Liver (tissue), 9 donors: Measurements from ENCODE around the gene VASN. TPM values are rescaled to one million over a fixed set of nuclear protein-coding genes. Genes with fewer than 3 reads are reported as not detected.

Experiments
- DNase-seq: peaks from one replicate; pipeline ENCODE4 v3.0.0-alpha.2; 2017; ENCODE audit warnings: low spot score
- H3K27ac ChIP-seq, 2 donors: one replicate each; pipeline ENCODE4 v1.7.0; 2013; ENCODE audit warnings: inconsistent platforms in 2 of 2, low read length in 2 of 2, control low read depth in 1 of 2, low read depth in 1 of 2, mild to moderate bottlenecking in 1 of 2
- H3K27me3 ChIP-seq, 4 donors: one replicate each; pipeline versions ENCODE4 v1.6.1 to v1.7.0; 2013; ENCODE audit warnings: low read length in 3 of 4, inconsistent platforms in 1 of 4, mild to moderate bottlenecking in 1 of 4, moderate library complexity in 1 of 4; ENCODE audit not compliant: control insufficient read depth in 4 of 4, insufficient read depth in 4 of 4
- H3K36me3 ChIP-seq, 4 donors: one replicate each; pipeline versions ENCODE4 v1.6.1 to v1.7.0; 2013; ENCODE audit warnings: low read length in 3 of 4, mild to moderate bottlenecking in 3 of 4, low read depth in 1 of 4, moderate library complexity in 1 of 4; ENCODE audit not compliant: control insufficient read depth in 4 of 4, insufficient read depth in 3 of 4
- H3K4me1 ChIP-seq, 4 donors: one replicate each; pipeline versions ENCODE4 v1.6.1 to v1.7.0; 2013; ENCODE audit warnings: low read length in 3 of 4, mild to moderate bottlenecking in 3 of 4, moderate library complexity in 1 of 4; ENCODE audit not compliant: control insufficient read depth in 4 of 4, insufficient read depth in 4 of 4
- H3K4me3 ChIP-seq, 3 donors: one replicate each; pipeline versions ENCODE4 v1.6.1 to v1.7.0; 2013; ENCODE audit warnings: low read length in 3 of 3, control low read depth in 1 of 3, low read depth in 1 of 3, mild to moderate bottlenecking in 1 of 3
- H3K9ac ChIP-seq, 2 donors: one replicate each; pipeline ENCODE4 v1.7.0; 2013; ENCODE audit warnings: low read length in 2 of 2, mild to moderate bottlenecking in 2 of 2, moderate library complexity in 2 of 2, control low read depth in 1 of 2, low read depth in 1 of 2
- H3K9me3 ChIP-seq, 4 donors: one replicate each; pipeline versions ENCODE4 v1.6.1 to v1.7.0; 2013; ENCODE audit warnings: low read length in 3 of 4; ENCODE audit not compliant: control insufficient read depth in 4 of 4
- EGR1 ChIP-seq, 2 donors: IDR thresholded peaks; 2 replicates each; pipeline ENCODE4 v1.6.1; 2016 to 2018; ENCODE audit warnings: antibody characterized with exemption in 2 of 2, low read depth in 2 of 2
- FOXA1 ChIP-seq: IDR thresholded peaks from 2 replicates; pipeline ENCODE4 v1.6.1; 2016; ENCODE audit warnings: antibody characterized with exemption
- FOXA2 ChIP-seq: IDR thresholded peaks from 2 replicates; pipeline ENCODE4 v1.6.1; 2016; ENCODE audit warnings: antibody characterized with exemption
- GABPA ChIP-seq, 2 donors: IDR thresholded peaks in 1 of 2; conservative IDR thresholded peaks in 1 of 2; 2 replicates each; pipeline ENCODE4 v1.6.1; 2016; ENCODE audit warnings: antibody characterized with exemption in 2 of 2, mild to moderate bottlenecking in 1 of 2, moderate library complexity in 1 of 2
- HNF4A ChIP-seq, 2 donors: conservative IDR thresholded peaks; 2 replicates each; pipeline ENCODE4 v1.6.1; 2016; ENCODE audit warnings: antibody characterized with exemption in 2 of 2, mild to moderate bottlenecking in 2 of 2
- JUND ChIP-seq, 2 donors: IDR thresholded peaks; 2 replicates each; pipeline ENCODE4 v1.6.1; 2016; ENCODE audit warnings: antibody characterized with exemption in 2 of 2
- NR2F2 ChIP-seq: IDR thresholded peaks from 2 replicates; pipeline ENCODE4 v1.6.1; 2016; ENCODE audit warnings: antibody characterized with exemption
- REST ChIP-seq: IDR thresholded peaks from 2 replicates; pipeline ENCODE4 v1.6.1; 2016; ENCODE audit warnings: antibody characterized with exemption, mild to moderate bottlenecking
- RXRA ChIP-seq, 2 donors: IDR thresholded peaks; 2 replicates each; pipeline ENCODE4 v1.6.1; 2017 to 2018; ENCODE audit warnings: antibody characterized with exemption in 2 of 2, mild to moderate bottlenecking in 1 of 2
- SP1 ChIP-seq: IDR thresholded peaks from 2 replicates; pipeline ENCODE4 v1.6.1; 2018; ENCODE audit warnings: antibody characterized with exemption, mild to moderate bottlenecking
- TAF1 ChIP-seq: conservative IDR thresholded peaks from 2 replicates; pipeline ENCODE4 v1.6.1; 2016; ENCODE audit warnings: antibody characterized with exemption, mild to moderate bottlenecking
- YY1 ChIP-seq: IDR thresholded peaks from 2 replicates; pipeline ENCODE4 v1.6.1; 2016; ENCODE audit warnings: antibody characterized with exemption, mild to moderate bottlenecking
- ZBTB33 ChIP-seq: IDR thresholded peaks from 2 replicates; pipeline ENCODE4 v1.6.1; 2016; ENCODE audit warnings: antibody characterized with exemption
- WGBS: extraction: QIAGEN DNeasy Blood & Tissue Kit; methylation state at CpG from one replicate; pipeline ENCODE4 v1.1.7; 2013; 5-methylcytosine and 5-hydroxymethylcytosine counted together
- polyA plus RNA-seq, 2 donors: library from polyadenylated mRNA; stranded (reverse) in 1 of 2; unstranded in 1 of 2; fragments of 200-250 nt in 1 of 2; fragments of >200 nt in 1 of 2; fragmentation: Nextera tagmentation in 1 of 2; extraction: Ambion mirVana in 1 of 2; gene quantifications; one replicate each; pipeline versions ENCODE4 v1.2.1 to v1.2.3, GENCODE V29; 2013 to 2015
- total RNA-seq, 2 donors: library from RNA; depleted of rRNA; stranded (reverse); fragments of >200 nt; gene quantifications; one replicate each; pipeline ENCODE4 v1.2.3, GENCODE V29; 2014
- TF ChIP-seq, protein P1 (sequence below): IDR thresholded peaks from 2 replicates; pipeline ENCODE4 v1.6.1; 2016; ENCODE audit warnings: antibody characterized with exemption
- donor health status: healthy.
- donor health status: healthy.
- donor health status: healthy.
- donor health status: healthy.
- donor health status: healthy.

The VASN gene
- total and polyA plus RNA-seq, 4 donors, result 6.2 to 26.9 (median 21.2) TPM

GRCh38 chr16:4373356-4373908 is 1.8 kb downstream of the VASN start:
- Histone ChIP-seq H3K27ac (peak overlapping the region; percentile 87 to 95), H3K4me3 (peak overlapping the region; percentile 24 to 90 (median 55)), H3K4me1 (peaks cover 26 to 79% (median 62%) of the 10 kb centered on the region in 4 donors), H3K9me3 (no peaks in the 10 kb centered on the region), H3K9ac (peak overlapping the region; percentile 33 to 53), H3K36me3 (no peaks in the 10 kb centered on the region), H3K27me3 (no peaks in the 10 kb centered on the region)
- DNase-seq, result no peak
- TF ChIP-seq ZBTB33 (no peak), FOXA2 (no peak), JUND (IDR thresholded peaks at IDR 0.05) (no peak), GABPA (IDR thresholded peaks at IDR 0.05 in 1 of 2, conservative IDR thresholded peaks at IDR 0.05 in 1 of 2) (no peak), FOXA1 (no peak), TAF1 (no peak), RXRA (IDR thresholded peaks at IDR 0.05) (no peak), NR2F2 (no peak), REST (no peak), SP1 (no peak), YY1 (no peak), HNF4A (conservative IDR thresholded peaks at IDR 0.05) (no peak), EGR1 (IDR thresholded peaks at IDR 0.05; ENCODE audit: low read depth in 2 of 2) (no peak)
- TF ChIP-seq, protein P1, sequence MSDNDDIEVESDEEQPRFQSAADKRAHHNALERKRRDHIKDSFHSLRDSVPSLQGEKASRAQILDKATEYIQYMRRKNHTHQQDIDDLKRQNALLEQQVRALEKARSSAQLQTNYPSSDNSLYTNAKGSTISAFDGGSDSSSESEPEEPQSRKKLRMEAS, result no peak
- 18% methylated on average over 9 of the region's 9 CpGs for WGBS

DNA sequence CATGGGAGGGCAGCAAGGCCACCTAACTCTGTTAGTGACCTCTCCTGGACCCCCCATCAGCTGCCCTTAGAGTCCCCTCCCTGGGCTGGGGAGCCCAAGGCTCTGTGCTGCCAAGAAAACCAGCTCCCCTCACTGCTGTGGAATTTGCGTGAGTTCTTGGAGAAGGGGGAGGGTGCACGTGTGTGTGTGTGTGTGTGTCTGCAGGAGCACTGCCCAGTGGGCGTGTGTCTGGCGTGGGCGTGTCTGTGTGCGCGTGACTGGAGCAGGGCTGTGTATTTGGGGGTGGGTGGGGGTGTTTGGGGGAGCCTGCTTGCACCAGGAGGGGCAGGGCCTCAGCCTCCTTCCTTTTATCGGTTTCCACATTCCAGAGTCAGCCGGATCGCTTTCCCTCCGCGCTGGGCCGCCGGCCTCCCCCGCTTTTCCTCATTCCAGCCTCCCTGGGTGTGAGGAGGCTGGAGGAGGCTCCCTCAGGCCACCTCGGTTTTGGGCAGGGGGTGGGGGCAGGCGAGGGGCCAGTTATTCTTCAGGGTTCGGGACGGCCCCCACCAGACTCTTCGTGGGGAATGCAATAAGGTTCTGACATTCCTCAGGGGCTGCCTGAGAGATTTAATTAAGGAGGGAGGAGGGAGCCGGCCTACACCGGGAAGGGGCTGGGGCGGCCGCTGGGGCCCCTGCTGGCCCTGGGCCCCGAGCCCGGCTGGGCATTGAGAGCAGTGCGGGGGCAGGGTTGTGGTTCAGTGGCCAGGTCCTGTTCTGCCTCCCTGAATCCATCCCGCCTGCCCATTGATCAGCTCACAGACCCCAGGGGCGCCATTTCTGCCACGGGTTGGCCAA is 2.5 kb downstream of the VASN start:
- no peak for TF ChIP-seq JUND (IDR thresholded peaks at IDR 0.05)
- peak; percentile 6 for TF ChIP-seq SP1
- peak in 1 of 2 donors; percentile 2 for TF ChIP-seq RXRA (IDR thresholded peaks at IDR 0.05)
- TF ChIP-seq TAF1, result no peak
- no peak for TF ChIP-seq FOXA2
- TF ChIP-seq, protein P1, result peak; percentile 31
- Histone ChIP-seq H3K4me1 (peaks cover 22 to 80% (median 61%) of the 10 kb centered on the region in 4 donors), H3K27ac (peak overlapping the region; percentile 87 to 95), H3K27me3 (no peaks in the 10 kb centered on the region), H3K36me3 (peaks cover 0 to 2% (median 0%) of the 10 kb centered on the region in 4 donors), H3K4me3 (peak overlapping the region in 2 of 3 donors; percentile 55 to 90), H3K9me3 (no peaks in the 10 kb centered on the region), H3K9ac (peak overlapping the region; percentile 33 to 53)
- DNase-seq, result no peak
- WGBS, result 23% methylated on average over 30 of the region's 30 CpGs
